Germinal center (tissue), 1 donor: Measurements from ENCODE around the gene GNMT.
A peak's percentile ranks its signal among the peaks of the same experiment; 100 is the strongest.
"Not testable (repeated sequence)": the region's sequence is repeated elsewhere in the genome, so short reads cannot be mapped to it uniquely, and the experiment has no call there.

Source experiments
- DNase-seq: peaks from one replicate; pipeline ENCODE4 v3.0.0; 2012; ENCODE audit warnings: mixed read lengths, low spot score

Gene GNMT

GRCh38 chr6:42974919-42975505 is 14.5 kb downstream of the GNMT start:
- DNase-seq: no peak

DNA sequence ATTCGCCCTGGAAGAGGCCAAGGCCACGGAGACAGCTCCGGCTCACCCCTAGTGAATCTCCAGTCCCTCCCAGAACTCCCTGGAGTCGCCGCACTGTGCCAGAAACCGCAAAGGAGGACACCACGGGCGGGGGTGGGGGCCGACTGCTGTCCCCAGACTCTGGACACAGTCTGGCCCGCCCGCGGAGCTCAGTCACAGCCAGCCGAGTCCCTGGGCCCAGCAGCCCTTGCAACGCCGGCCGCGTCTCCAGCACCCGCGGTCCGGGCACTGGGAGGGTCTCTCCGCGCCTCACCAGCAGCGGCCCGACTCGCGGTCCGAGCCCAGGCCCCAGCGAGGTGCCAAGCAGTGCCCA is 17.9 kb downstream of the GNMT start:
- DNase-seq: peak; percentile 22

DNA sequence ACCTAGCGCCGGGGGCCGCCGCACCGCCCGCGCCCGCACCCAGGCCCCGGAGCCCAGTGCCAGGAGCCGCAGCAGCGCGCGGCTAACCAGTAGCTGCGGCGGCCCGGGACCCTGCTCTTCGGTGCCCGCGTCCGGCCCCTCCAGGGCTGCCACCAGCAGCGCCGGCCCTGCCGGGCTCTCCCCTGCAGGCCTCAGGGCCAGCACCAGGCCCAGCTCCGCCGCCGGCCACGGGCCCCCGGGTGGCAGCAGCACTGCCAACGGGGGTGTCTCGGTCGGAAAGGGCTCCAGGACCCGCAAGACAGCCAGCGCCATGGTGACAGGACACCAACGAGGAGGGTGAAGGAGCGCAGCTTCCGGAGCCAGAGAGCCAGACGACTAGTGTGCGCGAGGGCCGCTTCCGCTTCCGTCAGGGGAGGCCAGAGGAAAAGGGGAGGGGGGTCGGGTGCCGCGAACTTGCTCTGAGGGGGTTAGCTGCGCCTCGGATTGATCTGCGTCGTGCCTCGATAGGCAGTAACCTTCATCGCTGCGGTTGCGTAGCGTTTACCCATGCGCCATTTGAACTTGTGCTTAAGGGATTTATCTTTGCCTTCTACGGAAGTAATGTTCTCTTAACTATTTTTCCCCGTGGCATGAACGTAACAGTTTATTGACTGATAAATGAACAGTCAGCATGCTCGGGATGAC is 18.4 kb downstream of the GNMT start, which contains the start of gene PEX6:
PEX6 (minus strand) TSS at position 343 of the 684 bp plus-strand sequence; CDS start at position 312, 31 bp downstream.
- DNase-seq: peak; percentile 89

GRCh38 chr6:42979523-42980177 is 19.1 kb downstream of the GNMT start:
- peak; percentile 46 for DNase-seq

- no peak for DNase-seq
Observed at GRCh38 chr6:42981836-42982235, 21.3 kb downstream of the GNMT start.

GRCh38 chr6:42984001-42984923 is 23.7 kb downstream of the GNMT start, which contains the start of gene PPP2R5D:
Gene PPP2R5D (plus strand): TSS chr6:42984570. CDS start chr6:42984678, 108 bp downstream.
- peak; percentile 97 for DNase-seq

- peak; percentile 22 for DNase-seq
Observed at GRCh38 chr6:42984924-42985475, 24.4 kb downstream of the GNMT start.

DNA sequence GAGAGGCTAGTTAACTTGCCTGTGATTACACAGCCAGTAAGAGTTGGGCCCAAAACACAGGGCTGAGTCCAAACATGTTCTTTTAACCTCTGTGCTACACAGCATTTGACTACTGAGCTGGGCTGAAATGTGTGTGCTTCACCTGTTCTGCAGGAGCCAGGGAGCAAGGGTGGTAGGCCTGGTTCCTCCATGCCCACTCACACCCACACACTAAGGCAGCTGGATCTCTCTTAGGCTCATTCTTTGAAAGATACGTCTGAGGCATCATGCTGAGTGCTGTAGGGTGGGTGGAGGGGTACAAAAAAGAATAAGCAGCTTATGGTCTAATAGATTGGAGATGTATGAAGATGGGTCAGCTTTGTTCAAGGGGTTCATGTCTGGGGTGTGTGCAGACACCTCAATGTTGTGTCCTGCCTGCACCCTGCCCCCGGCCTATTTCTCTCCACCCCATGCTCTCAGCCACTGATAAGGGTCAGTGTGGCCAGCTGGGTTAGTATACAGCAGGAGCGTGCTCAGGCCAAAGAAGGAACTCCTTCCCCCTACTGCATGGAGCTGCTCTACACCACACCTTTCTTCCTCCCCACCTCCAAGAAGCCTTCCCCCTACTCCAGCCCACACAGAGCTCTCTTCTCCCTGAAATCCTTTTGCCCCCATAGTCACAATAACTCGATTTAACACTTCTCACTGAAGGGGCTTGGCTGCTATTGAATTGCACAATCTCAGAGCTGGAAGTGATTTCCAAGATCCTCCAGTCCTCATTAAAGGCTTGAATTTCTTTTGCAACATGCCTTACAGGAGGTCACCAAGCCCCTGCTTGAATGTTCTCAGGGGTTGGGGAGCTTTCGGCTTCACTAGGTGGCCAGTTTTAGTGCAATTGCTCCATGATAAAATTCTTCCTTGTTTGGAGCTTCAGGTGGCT is 27.2 kb downstream of the GNMT start:
- no peak for DNase-seq

DNA sequence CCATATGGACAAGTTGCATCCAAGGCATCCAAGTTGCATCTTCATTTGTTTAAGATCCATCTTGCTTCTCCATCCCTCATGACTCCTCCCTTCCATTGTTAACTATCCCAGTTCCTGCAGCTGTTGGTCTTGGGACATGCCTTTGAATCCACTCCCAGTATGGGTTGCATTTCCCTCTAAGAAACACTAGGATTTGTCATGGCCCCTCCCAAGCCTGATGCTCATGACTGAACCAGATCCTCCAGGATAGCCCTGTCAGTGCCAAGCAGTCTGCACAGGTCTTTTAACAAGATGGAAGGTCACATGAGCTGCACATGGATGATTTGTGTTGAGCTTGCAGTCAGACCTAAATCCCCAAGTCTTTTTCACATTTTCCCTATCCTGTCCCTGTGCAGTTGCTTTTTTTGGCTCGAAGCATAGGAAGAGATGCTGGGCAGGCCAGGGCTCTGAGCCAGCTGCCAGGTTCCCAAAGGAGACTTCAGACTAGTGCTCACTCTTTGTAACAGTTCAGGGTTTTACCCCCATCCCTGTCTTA is 28.0 kb downstream of the GNMT start:
- no peak for DNase-seq

DNA sequence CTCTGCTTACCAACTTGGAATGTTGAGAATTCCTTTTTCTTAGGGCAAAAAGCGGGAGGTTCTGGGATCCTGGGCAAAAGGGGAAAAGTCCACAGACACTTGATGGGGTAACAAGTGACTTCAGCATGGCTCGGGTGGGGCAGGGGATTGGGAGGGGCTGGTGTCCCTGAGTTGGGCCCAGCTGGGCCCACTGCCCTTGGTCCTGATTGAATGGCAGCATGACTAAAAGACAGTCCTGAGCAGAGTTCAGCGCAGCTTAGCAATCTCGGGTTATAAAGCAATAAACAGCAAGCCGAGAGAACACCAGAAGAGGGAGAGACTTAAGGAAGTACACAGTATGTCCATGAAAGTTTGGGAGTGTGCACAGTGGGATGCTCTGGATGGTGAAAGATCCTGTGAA is 29.4 kb downstream of the GNMT start:
- DNase-seq: no peak

- no peak for DNase-seq
Observed at GRCh38 chr6:42993445-42993844, 32.9 kb downstream of the GNMT start.

- DNase-seq: no peak
Observed at GRCh38 chr6:42996513-42996912, 36.0 kb downstream of the GNMT start.

GRCh38 chr6:42998205-42998604 is 37.7 kb downstream of the GNMT start:
- not testable (repeated sequence) for DNase-seq

DNA sequence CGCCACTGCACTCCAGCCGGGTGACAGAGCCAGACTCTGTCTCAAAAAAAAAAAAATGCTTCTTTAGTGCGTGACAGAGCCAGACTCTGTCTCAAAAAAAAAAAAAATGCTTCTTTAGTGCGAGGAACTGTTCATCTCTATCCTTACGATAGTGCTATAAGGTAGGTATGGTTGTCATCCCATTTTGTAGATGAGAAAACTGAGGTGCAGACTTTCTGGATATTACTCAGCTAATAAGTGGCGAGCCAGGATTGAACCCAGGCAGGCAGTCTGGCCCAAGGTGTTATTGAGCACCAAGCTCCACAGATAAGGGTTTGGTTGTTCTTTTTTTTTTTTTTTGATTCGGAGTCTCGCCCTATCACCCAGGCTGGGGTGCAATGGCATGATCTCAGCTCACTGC is 41.3 kb downstream of the GNMT start:
- DNase-seq: no peak

DNA sequence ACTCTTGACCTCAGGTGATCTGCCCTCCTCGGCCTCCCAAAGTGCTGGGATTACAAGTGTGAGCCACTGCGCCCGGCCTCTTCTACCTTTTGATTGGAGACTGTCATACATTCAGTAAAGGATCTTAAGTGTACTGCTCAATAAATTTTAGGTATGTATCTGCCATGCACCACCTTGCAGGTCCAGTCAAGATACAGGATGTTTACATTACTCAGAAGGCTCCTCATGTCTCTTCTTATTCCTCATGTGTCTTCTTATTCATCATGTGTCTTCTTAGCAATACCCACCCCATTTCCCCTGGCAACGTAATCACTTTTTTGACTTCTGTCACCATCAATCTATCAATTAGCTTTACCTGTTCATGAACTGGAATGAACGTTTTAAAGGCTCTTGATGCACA is 45.3 kb downstream of the GNMT start:
- DNase-seq: no peak

- no peak for DNase-seq
Observed at GRCh38 chr6:43006251-43006650, 45.7 kb downstream of the GNMT start.

- DNase-seq: no peak
Observed at GRCh38 chr6:43007126-43007525, 46.6 kb downstream of the GNMT start.

DNA sequence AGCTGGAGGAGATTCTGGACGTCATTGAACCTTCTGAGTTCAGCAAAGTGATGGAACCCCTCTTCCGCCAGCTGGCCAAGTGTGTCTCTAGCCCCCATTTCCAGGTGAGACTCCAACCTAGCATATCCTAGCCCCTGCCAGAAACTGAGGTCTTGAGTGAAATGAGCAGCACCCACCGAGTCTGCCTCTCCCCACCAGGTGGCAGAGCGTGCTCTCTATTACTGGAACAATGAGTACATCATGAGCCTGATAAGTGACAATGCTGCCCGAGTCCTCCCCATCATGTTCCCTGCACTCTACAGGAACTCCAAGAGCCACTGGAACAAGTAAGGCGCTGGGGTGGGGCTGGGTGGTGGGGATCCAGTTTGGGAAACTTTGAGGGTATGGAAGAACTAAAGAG is 48.6 kb downstream of the GNMT start:
- peak; percentile 41 for DNase-seq

DNA sequence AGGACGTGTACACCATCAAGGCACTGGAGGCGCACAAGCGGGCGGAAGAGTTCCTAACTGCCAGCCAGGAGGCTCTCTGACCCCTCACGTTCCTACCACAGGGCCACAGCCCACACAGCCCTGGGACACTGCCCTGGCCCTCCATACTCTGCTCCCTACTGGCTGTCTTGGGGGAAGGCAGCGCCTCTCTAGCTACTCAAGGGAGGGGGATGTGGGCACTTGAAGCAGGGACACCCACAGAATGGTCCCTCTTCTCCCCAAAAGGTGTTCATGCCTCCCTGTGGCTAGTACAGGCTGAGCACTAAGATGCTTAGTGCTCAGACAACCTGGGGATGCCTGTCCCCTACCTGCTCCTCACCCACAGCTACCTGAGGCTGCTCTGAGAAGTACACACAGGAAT is 50.7 kb downstream of the GNMT start:
- no peak for DNase-seq

GRCh38 chr6:43012364-43012763 is 51.8 kb downstream of the GNMT start:
- DNase-seq: no peak
